Liver (tissue), 2 donors: ENCODE measurements around the gene TPD52L2.

ENCODE experiments used
- TF ChIP-seq, protein P1 (sequence below): fragments of 150-350 bp; IDR thresholded peaks from 2 replicates; pipeline ENCODE4 v1.5.1; 2017; ENCODE audit warnings: improper control_type of control experiment, low read depth, low read length; ENCODE audit not compliant: missing input control
- TF ChIP-seq, protein P2 (sequence below): IDR thresholded peaks from 2 replicates; pipeline ENCODE4 v1.6.1; 2016; ENCODE audit warnings: antibody characterized with exemption, mild to moderate bottlenecking
- donor health status: healthy.

DNA sequence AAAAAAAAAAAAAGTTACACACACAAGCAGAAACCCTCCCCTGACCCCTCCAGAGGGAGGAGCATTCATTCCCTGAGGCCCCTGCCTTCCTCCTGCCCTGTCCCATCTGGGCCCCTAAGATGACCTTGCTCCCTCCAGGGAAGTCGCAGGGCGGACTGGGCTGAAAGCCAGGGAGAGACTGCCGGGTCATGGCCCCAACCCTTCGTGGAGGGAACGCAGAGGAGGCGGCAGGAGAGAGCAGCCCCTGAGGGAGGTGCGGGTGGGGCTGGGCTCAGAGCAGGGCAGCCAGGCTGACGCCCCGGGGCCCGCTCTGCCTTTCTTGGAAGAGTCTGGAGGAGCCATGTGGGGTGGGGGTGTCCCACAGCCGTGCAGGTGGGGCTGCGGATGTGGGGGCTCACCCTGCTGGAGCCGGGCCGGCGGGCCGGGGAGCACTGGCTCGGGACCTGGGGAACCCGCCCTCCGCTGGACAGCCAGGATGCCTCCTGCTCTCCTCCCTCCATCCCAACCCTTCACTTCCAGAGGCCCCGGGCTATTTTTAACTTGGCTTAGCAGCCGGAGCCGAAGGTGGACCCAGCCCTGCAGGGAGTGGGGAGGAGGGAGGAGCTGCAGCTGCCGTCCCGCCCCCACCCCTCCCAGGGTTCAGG is 18.8 kb upstream of the TPD52L2 start:
- TF ChIP-seq, protein P1, sequence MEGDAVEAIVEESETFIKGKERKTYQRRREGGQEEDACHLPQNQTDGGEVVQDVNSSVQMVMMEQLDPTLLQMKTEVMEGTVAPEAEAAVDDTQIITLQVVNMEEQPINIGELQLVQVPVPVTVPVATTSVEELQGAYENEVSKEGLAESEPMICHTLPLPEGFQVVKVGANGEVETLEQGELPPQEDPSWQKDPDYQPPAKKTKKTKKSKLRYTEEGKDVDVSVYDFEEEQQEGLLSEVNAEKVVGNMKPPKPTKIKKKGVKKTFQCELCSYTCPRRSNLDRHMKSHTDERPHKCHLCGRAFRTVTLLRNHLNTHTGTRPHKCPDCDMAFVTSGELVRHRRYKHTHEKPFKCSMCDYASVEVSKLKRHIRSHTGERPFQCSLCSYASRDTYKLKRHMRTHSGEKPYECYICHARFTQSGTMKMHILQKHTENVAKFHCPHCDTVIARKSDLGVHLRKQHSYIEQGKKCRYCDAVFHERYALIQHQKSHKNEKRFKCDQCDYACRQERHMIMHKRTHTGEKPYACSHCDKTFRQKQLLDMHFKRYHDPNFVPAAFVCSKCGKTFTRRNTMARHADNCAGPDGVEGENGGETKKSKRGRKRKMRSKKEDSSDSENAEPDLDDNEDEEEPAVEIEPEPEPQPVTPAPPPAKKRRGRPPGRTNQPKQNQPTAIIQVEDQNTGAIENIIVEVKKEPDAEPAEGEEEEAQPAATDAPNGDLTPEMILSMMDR: no peak
- TF ChIP-seq, protein P2, sequence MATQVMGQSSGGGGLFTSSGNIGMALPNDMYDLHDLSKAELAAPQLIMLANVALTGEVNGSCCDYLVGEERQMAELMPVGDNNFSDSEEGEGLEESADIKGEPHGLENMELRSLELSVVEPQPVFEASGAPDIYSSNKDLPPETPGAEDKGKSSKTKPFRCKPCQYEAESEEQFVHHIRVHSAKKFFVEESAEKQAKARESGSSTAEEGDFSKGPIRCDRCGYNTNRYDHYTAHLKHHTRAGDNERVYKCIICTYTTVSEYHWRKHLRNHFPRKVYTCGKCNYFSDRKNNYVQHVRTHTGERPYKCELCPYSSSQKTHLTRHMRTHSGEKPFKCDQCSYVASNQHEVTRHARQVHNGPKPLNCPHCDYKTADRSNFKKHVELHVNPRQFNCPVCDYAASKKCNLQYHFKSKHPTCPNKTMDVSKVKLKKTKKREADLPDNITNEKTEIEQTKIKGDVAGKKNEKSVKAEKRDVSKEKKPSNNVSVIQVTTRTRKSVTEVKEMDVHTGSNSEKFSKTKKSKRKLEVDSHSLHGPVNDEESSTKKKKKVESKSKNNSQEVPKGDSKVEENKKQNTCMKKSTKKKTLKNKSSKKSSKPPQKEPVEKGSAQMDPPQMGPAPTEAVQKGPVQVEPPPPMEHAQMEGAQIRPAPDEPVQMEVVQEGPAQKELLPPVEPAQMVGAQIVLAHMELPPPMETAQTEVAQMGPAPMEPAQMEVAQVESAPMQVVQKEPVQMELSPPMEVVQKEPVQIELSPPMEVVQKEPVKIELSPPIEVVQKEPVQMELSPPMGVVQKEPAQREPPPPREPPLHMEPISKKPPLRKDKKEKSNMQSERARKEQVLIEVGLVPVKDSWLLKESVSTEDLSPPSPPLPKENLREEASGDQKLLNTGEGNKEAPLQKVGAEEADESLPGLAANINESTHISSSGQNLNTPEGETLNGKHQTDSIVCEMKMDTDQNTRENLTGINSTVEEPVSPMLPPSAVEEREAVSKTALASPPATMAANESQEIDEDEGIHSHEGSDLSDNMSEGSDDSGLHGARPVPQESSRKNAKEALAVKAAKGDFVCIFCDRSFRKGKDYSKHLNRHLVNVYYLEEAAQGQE: no peak
